IMR-90 (cell line): ENCODE results near the gene CCL20. TPM values are rescaled to one million over a fixed set of nuclear protein-coding genes. Genes with fewer than 3 reads are reported as not detected.

Source experiments
- ATAC-seq: fragments of 200-7000 bp; cut with Tn5 transposase; 2 replicates; pipeline ENCODE4 v1.9.1; 2020; ENCODE audit warnings: low read depth, mild to moderate bottlenecking, moderate library complexity
- BruUV-seq: library from RNA; stranded (reverse); fragments of 400-500 nt; replicated peaks from 2 replicates; lab custom pipeline; 2021; lab: Mats Ljungman, UMichigan
- CTCF ChIA-PET: fragments of 300-600 bp; formaldehyde crosslinking; extraction: SDS; loops from one replicate; lab custom pipeline; 2021; ENCODE audit warnings: antibody characterized with exemption; lab: Yijun Ruan, JAX
- POLR2A ChIA-PET: fragments of 300-600 bp; sonication (Branson Sonifier 250); formaldehyde crosslinking; loops from one replicate; lab custom pipeline; 2022; ENCODE audit warnings: antibody characterized with exemption; ENCODE audit not compliant: unreplicated experiment; lab: Charles Lee
- DNase-seq: peaks from one replicate; pipeline ENCODE4 v3.0.0; 2013
- H2AFZ ChIP-seq: replicated peaks from 2 replicates; pipeline ENCODE3; 2013; ENCODE audit warnings: low read length, mild to moderate bottlenecking; ENCODE audit not compliant: poor library complexity
- H2AK5ac ChIP-seq: 2 replicates; pipeline ENCODE4 v1.6.1; 2013; ENCODE audit warnings: low read depth, low read length, inconsistent platforms
- H2AK9ac ChIP-seq: replicated peaks from 2 replicates; pipeline ENCODE3; 2013; ENCODE audit warnings: mild to moderate bottlenecking, low read depth, low read length, moderate library complexity; ENCODE audit not compliant: poor library complexity
- H2BK120ac ChIP-seq: 2 replicates; pipeline ENCODE4 v1.6.1; 2013; ENCODE audit warnings: low read depth, low read length, inconsistent platforms
- H2BK15ac ChIP-seq: 3 replicates; pipeline ENCODE4 v1.6.1; 2013; ENCODE audit warnings: low read depth, low read length, inconsistent platforms
- H2BK20ac ChIP-seq: 2 replicates; pipeline ENCODE4 v1.6.1; 2013; ENCODE audit warnings: low read depth, mild to moderate bottlenecking, inconsistent platforms, low read length, moderate library complexity
- H2BK5ac ChIP-seq: 2 replicates; pipeline ENCODE4 v1.6.1; 2013; ENCODE audit warnings: mild to moderate bottlenecking, low read depth, low read length, inconsistent platforms; ENCODE audit not compliant: poor library complexity, severe bottlenecking
- H3K14ac ChIP-seq: replicated peaks from 2 replicates; pipeline ENCODE4 v1.6.1; 2013; ENCODE audit warnings: low read depth, low read length, inconsistent platforms
- H3K18ac ChIP-seq: 2 replicates; pipeline ENCODE4 v1.6.1; 2013; ENCODE audit warnings: low read depth, low read length, control low read depth
- H3K23ac ChIP-seq: 2 replicates; pipeline ENCODE4 v1.6.1; 2013; ENCODE audit warnings: low read depth, low read length, inconsistent platforms
- H3K27ac ChIP-seq: 2 replicates; pipeline ENCODE4 v1.5.1; 2013; ENCODE audit warnings: mild to moderate bottlenecking, control low read depth, low read length; ENCODE audit not compliant: insufficient read depth
- H3K27me3 ChIP-seq: 2 replicates; pipeline ENCODE4 v1.6.1; 2013; ENCODE audit warnings: low read length; ENCODE audit not compliant: control insufficient read depth, insufficient read depth
- H3K36me3 ChIP-seq: 2 replicates; pipeline ENCODE4 v1.6.1; 2013; ENCODE audit warnings: low read length, mixed read lengths; ENCODE audit not compliant: control insufficient read depth, insufficient read depth
- H3K4ac ChIP-seq: 2 replicates; pipeline ENCODE4 v1.6.1; 2013; ENCODE audit warnings: low read depth, low read length, inconsistent platforms
- H3K4me1 ChIP-seq: 2 replicates; pipeline ENCODE4 v1.6.1; 2013; ENCODE audit warnings: low read length, mixed read lengths; ENCODE audit not compliant: control insufficient read depth, insufficient read depth
- H3K4me2 ChIP-seq: 2 replicates; pipeline ENCODE4 v1.6.1; 2013; ENCODE audit warnings: low read depth, mild to moderate bottlenecking, control low read depth, low read length, moderate library complexity
- H3K4me3 ChIP-seq: 2 replicates; pipeline ENCODE4 v1.5.1; 2013; ENCODE audit warnings: low read depth, mild to moderate bottlenecking, control low read depth, low read length, moderate library complexity; ENCODE audit not compliant: insufficient read depth
- H3K56ac ChIP-seq: 2 replicates; pipeline ENCODE4 v1.6.1; 2013; ENCODE audit warnings: low read length, inconsistent platforms; ENCODE audit not compliant: insufficient read depth; ENCODE audit errors: extremely low read depth
- H3K79me1 ChIP-seq, 2 experiments: 2 replicates each; pipeline ENCODE4 v1.6.1; 2013; ENCODE audit warnings: low read length in 2 of 2, inconsistent platforms in 1 of 2, low read depth in 1 of 2
- H3K9ac ChIP-seq: 2 replicates; pipeline ENCODE4 v1.6.1; 2013; ENCODE audit warnings: low read depth, low read length, control low read depth
- H3K9me1 ChIP-seq: 2 replicates; pipeline ENCODE4 v1.6.1; 2013; ENCODE audit warnings: low read length, inconsistent platforms; ENCODE audit not compliant: insufficient read depth
- H3K9me3 ChIP-seq: 2 replicates; pipeline ENCODE4 v1.6.1; 2013; ENCODE audit warnings: low read length; ENCODE audit not compliant: control insufficient read depth, insufficient read depth
- H4K20me1 ChIP-seq: 2 replicates; pipeline ENCODE4 v1.6.1; 2013; ENCODE audit warnings: low read length, inconsistent platforms; ENCODE audit not compliant: insufficient read depth
- H4K5ac ChIP-seq: 2 replicates; pipeline ENCODE4 v1.6.1; 2013; ENCODE audit warnings: mild to moderate bottlenecking, low read depth, low read length, control low read depth
- H4K8ac ChIP-seq, 2 experiments: 2 replicates each; pipeline ENCODE4 v1.6.1; 2013; ENCODE audit warnings: low read depth in 2 of 2, low read length in 2 of 2, control low read depth in 1 of 2, inconsistent platforms in 1 of 2
- H4K91ac ChIP-seq: 2 replicates; pipeline ENCODE4 v1.6.1; 2013; ENCODE audit warnings: low read depth, low read length, inconsistent platforms; ENCODE audit not compliant: insufficient read depth
- CEBPB ChIP-seq: IDR thresholded peaks from 2 replicates; pipeline ENCODE4 v1.6.1; 2012; ENCODE audit warnings: low read depth, low read length, improper control_type of control experiment
- WGBS, 2 experiments: methylation state at CpG; one replicate each; pipeline versions ENCODE4 v1.1.5 to v1.1.7; 2013; ENCODE audit warnings: missing lambda C conversion rate in 2 of 2; ENCODE audit not compliant: insufficient read length in 1 of 2; ENCODE audit errors: extremely low coverage in 2 of 2; 5-methylcytosine and 5-hydroxymethylcytosine counted together
- dilution Hi-C: fragments of 300-500 bp; cut with HindIII; formaldehyde crosslinking; loops from one replicate; pipeline ENCODE4 v1.14.3; 2018; ENCODE audit warnings: low sequenced_read_pairs; ENCODE audit not compliant: unreplicated experiment
- in situ Hi-C: fragments of 300-500 bp; cut with MboI; formaldehyde crosslinking; loops from 3 replicates; pipeline ENCODE4 v1.14.3; 2019; ENCODE audit warnings: low sequenced_read_pairs, inconsistent platforms, mixed read lengths
- intact Hi-C: fragments of 100-400 bp; cut with micrococcal nuclease; formaldehyde crosslinking; loops from 2 replicates; pipeline ENCODE4 v1.10.0; 2022
- polyA plus RNA-seq, 3 experiments: library from polyadenylated mRNA; depleted of rRNA; stranded (reverse); fragments of >200 nt; gene quantifications; 2 replicates each; pipeline ENCODE4 v1.2.3, GENCODE V29; 2012; ENCODE audit warnings: low replicate concordance in 1 of 3
- total RNA-seq: library from RNA; depleted of rRNA; stranded (reverse); fragments of >200 nt; gene quantifications from 2 replicates; pipeline ENCODE4 v1.2.3, GENCODE V29; 2012
- TF ChIP-seq, protein P1 (sequence below): fragments of 150-350 bp; IDR thresholded peaks from 2 replicates; pipeline ENCODE4 v1.6.1; 2016; ENCODE audit warnings: low read depth, mild to moderate bottlenecking, low read length, moderate library complexity, borderline replicate concordance

CCL20 gene
- total and polyA plus RNA-seq, 2 of the 4 experiments (the other 2 are of a cell fraction): not detected

DNA sequence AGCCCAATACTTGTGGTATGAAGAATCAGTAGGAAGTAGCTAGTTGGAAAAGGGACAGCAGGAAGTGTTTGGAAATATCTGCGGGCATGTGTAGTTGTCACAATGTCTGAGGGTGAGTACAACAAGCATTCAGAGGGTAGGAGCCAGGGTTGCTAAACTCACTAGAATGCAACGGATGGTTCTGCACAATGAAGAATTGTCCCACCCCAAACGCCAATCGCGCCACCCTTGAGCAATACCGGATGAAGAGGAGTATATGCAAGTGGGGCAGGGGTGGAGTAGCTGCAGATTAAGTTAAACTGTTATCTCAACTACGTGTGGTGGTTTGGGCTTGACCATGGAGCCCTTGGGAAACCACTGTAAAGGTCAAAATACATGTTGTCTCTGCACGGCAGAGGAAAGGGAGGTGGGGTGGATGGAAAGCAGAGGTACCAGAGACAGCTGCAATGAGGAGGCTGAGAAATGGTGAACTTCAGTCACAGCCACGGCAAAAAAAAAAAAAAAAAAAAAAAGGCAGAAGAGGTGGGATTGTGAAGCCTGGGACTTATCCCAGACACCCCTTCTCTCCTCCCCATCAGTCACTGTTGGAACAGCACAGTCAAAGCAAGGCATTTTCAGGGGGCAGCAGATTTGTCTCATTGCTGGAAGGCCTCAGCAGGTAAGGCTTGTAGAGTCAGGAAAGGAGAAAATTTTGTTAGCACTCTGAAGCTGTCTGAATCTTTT lies 5.2 kb downstream of the CCL20 start:
- H4K91ac ChIP-seq: peak overlapping the region; percentile 87
- peak overlapping the region; percentile 50 for H3K14ac ChIP-seq
- H3K9ac ChIP-seq: no peak overlapping the region; the same call in 1 of the 2 replicates
- 54% methylated on average over 2 of the region's 9 CpGs; no CpG with 5 or more reads in 1 of the 2 experiments for WGBS, 2 experiments
- H3K4me2 ChIP-seq: peak overlapping the region; percentile 11
- ChIA-PET CTCF (interaction anchor here (0.6 to 1.0 kb wide), 2 partner anchors 44 to 161 kb away, joined by 4 to 9 read pairs; no protein-coding TSS in a partner anchor), POLR2A (no interaction called here)
- peak overlapping the region; percentile 62 for H2BK5ac ChIP-seq
- peak overlapping the region; percentile 42; the same call in 1 of the 2 replicates for H3K18ac ChIP-seq
- H3K27ac ChIP-seq: peak overlapping the region; percentile 48; the same call in 1 of the 2 replicates
- H3K4me1 ChIP-seq: peaks cover 3% of the 10 kb centered on the region; the same call in 1 of the 2 replicates
- H2AFZ ChIP-seq: peak overlapping the region; percentile 28
- ATAC-seq (peak; percentile 55), DNase-seq (no peak)
- H3K9me1 ChIP-seq: peaks cover 14% of the 10 kb centered on the region
- H2BK120ac ChIP-seq: peak overlapping the region; percentile 88
- H3K36me3 ChIP-seq: no peaks in the 10 kb centered on the region
- H4K5ac ChIP-seq: peak overlapping the region; percentile 18; the same call in 1 of the 2 replicates
- H3K4ac ChIP-seq: peak overlapping the region; percentile 81
- H4K8ac ChIP-seq: peak overlapping the region; percentile 32 to 85
- 0 out of 2 replicates have a peak, but pooled peaks cover 4% of the 10 kb centered on the region for H4K20me1 ChIP-seq
- in situ Hi-C loops (no loop called here), intact Hi-C loops (loop anchor here (2.0 to 5.0 kb wide), 3 partner anchors 43 to 66 kb away; partner anchors contain the start of gene DAW1), dilution Hi-C loops (no loop called here)
- H2BK20ac ChIP-seq: peak overlapping the region; percentile 69
- H3K27me3 ChIP-seq: no peaks in the 10 kb centered on the region
- peak overlapping the region; percentile 51; the same call in 1 of the 2 replicates for H3K56ac ChIP-seq
- peak overlapping the region; percentile 76 for H3K23ac ChIP-seq
- H2BK15ac ChIP-seq: peak overlapping the region; percentile 87
- no peaks in the 10 kb centered on the region for H3K79me1 ChIP-seq
- no peaks in the 10 kb centered on the region for H3K9me3 ChIP-seq
- H2AK9ac ChIP-seq: peak overlapping the region; percentile 12
- no peak overlapping the region for H3K4me3 ChIP-seq
- peak overlapping the region; percentile 91 for H2AK5ac ChIP-seq
- TF ChIP-seq CEBPB: peak; percentile 81
- TF ChIP-seq, protein P1, sequence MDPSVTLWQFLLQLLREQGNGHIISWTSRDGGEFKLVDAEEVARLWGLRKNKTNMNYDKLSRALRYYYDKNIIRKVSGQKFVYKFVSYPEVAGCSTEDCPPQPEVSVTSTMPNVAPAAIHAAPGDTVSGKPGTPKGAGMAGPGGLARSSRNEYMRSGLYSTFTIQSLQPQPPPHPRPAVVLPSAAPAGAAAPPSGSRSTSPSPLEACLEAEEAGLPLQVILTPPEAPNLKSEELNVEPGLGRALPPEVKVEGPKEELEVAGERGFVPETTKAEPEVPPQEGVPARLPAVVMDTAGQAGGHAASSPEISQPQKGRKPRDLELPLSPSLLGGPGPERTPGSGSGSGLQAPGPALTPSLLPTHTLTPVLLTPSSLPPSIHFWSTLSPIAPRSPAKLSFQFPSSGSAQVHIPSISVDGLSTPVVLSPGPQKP: no peak
- no TSS peak for BruUV-seq
